ENCODE measurements around the gene EYS.
"Not testable (repeated sequence)": the region's sequence is repeated elsewhere in the genome, so short reads cannot be mapped to it uniquely, and the experiment has no call there.

EYS gene

DNA sequence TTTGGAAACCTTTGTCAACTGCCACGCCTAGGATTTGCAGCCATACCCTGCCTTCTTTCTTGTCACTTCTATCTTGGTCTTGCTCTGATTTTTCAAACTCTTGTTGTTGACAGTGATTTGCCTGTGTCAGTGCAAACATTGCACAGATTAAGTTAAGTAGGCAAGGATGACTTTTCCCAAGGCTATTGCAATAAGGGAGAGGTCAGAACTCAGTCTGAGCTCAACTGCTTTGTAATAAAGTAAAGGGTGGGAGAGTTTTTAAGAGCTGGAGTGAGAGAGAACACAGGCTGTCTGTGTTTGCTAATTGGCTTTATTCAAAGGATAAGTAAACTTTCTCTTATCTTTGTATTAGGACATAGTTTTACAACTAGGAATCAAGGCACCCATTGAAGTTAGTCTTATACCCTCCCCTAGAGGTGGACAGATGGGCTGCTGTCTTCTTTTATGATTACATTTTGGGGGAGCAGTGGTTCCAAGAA lies 1622.8 kb downstream of the EYS start:
- DNase-seq = no peak

DNA sequence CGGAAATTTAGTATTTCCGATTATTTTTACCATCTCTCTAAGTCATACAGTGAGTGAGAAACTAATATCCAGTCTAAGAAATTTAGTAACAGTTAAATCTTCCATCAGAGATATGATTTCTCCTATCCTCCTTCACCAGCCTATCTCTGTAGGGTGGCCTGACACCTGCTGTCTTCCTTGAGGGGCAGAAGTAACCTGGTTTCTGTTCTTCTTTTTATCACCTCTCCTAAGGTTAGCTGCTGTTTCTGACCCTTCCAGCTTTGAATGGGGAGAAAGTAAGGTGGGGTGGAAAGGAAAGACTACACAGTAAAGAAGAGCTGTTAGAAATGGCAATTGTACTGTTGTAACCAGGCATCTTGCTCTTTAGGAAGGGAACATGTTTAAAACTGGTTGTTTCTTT lies 1623.8 kb downstream of the EYS start:
- DNase-seq = no peak

DNA sequence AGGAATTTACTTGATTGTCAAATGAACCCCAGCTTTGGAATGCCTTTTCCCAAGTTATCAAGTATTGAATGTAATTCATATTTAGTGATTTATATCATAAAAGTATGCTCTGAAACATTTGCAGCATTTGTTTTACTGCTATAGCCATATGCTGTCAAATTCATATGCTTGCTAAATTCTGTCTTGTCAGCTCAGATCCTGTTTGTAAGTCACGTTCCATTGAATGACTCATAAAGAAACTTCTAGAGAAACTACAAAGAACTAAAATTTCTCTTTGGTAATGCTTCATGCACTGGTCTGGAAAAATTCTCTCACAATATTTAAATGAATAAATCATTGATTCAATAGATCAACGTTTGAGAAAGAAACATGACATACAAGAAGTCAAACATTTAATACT lies 1625.6 kb downstream of the EYS start:
- DNase-seq = no peak

DNA sequence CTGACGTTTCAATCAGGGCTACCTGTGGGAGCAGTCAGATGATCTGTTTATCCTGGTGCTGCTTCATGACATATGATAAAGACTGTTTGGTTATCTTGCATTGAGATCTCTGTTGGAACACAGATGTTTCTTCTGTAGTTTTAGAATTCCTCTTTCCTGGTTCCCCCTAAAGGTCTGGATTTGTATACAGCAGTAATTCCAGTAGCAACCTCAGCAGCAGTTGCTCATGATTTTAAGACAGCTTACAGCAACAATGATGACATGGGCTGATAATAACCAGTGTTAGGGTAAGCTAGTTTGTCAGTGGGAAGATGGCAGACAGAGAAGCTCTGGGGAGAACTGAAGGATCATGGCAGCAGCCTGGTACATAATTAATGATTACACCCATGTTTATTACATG lies 1632.0 kb downstream of the EYS start:
- no peak for DNase-seq

DNA sequence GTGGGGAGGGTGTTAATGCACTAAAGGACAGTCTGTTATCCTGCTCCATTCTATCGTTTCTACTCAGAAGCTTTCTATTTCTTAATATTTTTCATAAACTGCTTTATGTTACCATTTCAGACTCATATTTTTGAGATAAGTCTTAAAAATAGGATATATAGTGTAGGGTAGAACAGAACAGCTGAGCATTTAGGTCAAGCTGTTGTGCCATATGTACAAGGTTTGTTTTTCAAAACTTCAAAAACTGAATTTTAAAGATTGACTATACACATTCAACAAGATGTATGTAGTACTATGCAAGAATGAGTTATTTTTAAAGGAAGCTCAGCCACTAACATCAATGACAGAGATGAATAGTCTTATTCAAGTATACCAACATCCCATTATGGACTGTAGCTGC lies 1634.3 kb downstream of the EYS start:
- DNase-seq = no peak

DNA sequence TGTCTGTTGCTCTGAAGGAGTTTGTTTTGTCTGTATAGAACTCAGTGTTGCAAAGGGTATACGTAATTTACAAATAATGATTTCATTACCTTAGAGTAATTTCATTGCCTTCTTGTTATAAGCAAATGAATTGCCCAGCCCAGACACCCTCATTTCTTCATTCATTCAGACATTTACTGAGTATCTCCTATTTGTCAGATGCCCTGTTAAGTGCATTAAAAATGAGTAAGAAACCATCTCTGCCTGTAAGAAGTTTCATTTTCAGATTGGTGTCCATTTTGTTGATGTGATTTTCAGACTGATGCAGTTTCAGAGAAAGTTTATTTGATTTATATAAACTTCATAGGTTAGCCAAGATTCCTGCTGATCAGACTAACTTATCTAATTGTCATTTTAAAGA lies 1642.1 kb downstream of the EYS start:
- DNase-seq = no peak

DNA sequence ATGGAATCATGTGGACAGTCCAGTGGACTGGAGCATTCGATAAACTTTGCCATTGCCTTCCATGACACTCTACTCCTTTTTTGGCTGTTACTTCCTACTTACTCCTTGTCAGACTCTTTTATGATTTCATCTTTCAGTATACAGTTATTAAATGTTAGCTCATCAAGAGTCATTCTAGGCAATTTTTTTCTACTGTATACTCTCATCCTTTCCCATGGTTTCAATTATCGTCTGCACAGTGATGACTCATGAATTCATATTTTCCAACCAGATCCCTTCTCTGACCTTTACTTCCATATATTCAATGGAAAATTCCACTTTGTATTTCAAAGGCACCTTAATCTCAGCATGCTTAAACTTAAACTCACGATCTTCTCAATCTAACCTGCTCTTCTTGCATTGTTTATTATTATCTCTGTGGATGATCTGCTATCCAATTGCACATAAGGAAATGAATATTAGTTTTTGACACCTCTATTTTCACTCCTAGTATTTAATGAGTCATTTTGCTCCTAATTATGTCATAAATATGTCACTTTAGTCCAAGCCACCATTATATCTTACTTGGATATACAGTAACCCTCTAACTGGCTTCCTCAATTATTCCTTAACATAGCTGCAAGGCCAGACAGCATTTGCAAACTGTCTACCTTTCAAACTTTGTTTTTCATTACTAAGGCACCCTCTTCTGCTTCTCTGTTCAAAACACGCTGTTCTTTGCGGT lies 1643.9 kb downstream of the EYS start:
- no peak for DNase-seq

DNA sequence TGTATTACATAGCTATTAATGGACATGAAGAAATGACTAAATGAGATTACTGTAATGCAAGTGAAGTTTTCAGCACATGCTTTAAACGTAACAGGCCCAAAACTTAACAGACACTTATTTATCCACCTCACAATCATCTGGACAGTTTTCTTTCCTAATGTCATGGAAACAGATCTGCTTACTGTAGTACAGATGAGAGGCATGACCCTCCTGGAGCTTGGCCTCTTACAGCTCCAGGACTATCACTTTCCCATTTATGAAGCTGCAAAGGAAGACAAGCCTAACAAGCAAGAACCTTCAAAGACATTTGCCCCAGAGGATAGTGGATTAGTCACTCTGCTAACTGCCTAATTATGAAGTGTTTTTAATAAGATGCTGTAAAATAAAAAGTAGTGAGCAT lies 1652.2 kb downstream of the EYS start:
- DNase-seq = no peak

DNA sequence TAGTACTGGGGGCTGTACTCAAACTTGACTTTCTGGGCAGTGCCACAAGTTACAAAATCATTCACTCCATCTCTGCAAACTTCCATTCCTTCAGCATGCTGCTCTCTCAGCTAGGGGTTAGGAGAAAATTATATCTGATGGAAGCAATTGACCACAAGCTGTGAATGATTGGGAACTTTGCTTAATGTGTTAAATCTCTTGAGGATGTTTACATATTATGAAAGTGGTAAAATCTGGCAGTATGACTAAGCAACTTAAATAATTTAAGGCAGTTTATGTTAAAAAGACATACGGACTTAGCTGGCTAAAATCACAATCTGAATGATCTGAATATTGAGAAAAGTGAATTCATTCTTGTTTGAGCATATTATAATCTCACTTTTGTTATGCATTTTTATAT lies 1656.4 kb downstream of the EYS start:
- no peak for DNase-seq

DNA sequence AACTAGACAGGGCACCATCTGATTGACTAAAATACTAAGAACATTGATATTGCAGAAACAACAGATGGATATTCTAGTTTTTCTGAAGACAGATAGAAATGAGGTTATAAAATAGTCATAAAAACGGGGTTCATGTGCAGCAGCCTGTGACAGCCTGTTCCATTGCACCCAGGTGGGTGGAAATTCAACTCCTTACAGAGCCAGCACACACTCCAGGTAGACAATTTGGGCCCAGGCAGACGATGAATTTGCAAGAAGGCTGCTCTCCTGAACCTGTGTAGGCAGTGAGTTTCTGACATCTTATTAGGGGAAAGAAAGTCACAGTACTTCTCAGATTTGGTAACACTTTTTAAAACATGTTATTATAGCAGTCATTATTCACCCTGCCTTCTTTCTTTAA lies 1657.3 kb downstream of the EYS start:
- DNase-seq = no peak

DNA sequence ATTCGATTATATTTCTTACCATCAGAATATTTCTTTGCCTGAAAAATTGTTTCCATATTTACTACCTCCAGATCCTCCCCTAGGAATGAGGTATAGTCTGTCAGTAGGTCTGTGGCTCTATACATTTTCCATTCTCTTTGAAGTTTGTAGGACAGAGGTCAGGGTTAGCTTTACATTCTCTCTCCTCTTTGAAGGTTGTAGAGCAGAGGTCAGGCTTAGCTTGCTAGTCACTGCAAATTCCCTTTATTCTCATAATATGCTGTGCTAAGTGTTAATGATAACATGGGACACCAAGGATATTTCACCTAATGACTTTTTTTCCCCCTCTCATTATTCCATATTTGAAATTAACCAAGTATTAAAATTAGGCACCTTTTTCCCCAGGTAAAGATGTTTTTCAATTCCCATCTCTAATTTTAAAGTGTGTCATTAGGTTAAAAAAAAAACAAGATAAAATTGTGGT lies 1660.2 kb downstream of the EYS start:
- no peak for DNase-seq

DNA sequence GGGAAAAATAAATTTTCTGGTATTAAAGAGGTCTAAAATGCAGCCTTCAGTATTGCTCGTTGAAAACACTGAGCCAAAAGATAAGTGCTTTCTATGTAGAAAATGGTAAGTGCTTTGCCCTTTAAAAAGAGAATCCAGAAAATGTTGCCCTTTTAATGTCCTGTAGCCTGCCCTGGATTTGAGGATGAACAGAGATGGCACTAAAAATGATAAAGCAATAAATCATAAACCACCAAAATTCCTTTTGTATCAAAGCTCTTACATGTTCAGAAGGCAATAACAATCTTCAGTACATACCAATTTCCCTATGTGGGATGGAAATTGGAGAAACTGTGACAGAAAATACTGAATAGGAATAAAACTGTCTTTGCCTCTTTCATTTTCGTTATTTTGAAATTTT lies 1665.7 kb downstream of the EYS start:
- no peak for DNase-seq

DNA sequence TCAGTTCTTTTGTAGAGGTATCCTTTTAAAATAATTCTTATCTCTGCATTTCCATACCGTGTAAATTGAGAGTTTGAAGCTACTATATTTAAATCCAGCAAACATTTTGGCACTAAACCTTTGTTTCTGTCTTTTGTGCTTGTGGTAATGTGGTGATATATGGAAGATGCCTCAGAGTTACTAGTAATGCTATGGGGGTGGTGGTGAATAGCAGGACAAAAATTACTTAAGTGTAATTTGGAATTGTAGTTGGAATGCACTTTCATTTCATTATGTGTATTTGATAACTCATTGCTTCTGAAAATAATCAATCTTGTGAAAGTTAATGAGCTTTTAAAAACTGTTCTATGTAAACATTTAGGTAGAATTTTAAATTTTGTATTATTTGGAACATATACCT lies 1666.9 kb downstream of the EYS start:
- no peak for DNase-seq

DNA sequence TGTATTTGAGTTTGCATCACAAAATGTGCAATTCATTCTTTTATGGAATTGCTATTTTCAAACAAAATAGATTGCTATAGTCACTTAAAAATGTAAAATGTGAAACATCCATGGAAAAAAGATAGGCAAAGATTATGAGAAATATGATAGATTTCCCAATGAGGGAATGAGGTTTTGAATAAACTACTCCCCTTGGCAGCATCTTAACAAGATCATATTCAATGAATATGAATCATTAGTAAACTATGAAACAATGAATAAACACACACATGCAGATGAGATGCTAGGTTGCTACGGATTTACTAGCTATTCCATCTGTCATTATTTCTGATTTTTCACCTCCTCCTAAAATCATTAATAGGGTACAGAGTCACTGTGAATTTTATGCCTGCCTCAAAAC lies 1669.6 kb downstream of the EYS start:
- no peak for DNase-seq

DNA sequence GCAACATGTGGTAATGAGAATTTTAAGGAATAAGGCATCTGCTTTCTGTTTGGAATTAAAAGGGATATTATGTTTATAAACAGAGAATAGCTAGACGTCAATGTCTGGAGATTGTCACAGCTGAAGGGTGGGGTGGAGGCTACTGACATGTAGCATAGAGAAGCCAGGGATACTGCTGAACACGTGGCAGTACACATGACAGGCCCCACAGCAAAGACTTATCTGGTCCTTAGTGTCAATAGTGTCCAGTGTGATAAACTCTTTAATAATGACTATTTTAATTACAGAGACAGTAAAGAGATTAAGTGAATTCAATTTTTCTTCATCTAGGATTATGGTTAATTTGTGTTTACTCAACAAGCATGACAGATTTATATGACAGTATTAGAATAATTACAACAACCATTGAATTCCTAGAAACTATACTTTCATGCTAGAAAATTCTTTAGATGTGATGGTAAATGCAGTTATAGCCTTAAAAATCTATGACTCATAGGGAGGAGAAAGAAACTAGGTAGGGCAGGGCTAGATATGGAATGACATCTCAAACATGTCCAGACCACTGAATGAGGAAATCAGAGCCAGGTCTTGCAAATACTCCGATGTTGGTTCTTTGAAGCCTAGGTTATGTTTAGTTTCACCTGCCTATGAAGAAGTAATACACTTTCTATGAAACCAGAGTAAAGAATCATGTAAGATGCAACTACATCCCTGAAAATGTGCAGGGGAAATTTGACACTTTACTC lies 1671.9 kb downstream of the EYS start:
- DNase-seq = no peak

DNA sequence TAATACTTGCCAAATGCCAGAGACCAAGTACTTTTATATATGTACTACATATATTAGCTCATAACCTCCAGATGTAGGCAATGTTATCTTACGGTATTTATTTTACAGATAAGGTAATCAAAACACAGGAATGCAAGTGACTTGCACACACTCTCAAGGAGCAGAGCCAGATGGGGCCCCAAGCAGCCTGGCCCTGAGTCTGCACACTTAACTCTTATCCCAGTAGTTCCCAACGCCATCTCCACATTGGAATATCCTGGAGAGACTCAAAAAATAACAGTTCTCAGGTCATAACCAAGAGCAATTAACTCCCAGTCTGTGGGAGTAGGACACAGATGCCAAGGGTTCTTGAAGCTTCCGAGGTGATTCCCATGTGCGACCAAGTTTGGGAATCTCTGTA lies 1672.7 kb downstream of the EYS start:
- DNase-seq = no peak

DNA sequence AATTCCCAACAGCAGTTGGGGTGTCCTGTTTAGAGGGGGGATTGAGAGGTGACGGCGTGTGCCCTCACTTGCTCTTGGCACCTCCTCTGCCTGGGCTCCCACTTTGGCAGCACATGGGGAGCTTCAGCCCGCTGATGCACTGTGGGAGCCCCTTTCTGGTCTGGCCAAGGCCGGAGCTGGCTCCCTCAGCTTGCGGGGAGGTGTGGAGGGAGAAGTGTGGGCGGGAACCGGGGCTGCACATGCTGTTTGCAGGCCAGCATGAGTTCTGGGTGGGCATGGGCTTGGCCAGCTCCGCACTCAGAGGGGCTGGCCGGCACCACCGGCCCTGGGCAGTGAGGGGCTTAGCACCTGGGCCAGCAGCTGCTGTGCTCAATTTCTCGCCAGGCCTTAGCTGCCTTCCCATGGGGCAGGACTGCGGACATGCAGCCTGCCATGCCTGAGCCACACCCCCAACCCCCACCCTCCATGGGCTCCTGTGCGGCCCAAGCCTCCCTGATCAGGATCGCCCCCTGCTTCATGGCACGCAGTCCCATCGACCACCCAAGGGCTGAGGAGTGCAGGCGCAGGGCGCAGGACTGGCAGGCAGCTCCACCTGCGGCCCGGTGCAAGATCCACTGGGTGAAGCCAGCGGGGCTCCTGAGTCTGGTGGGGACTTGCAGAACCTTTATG lies 1675.9 kb downstream of the EYS start:
- not testable (repeated sequence) for DNase-seq

DNA sequence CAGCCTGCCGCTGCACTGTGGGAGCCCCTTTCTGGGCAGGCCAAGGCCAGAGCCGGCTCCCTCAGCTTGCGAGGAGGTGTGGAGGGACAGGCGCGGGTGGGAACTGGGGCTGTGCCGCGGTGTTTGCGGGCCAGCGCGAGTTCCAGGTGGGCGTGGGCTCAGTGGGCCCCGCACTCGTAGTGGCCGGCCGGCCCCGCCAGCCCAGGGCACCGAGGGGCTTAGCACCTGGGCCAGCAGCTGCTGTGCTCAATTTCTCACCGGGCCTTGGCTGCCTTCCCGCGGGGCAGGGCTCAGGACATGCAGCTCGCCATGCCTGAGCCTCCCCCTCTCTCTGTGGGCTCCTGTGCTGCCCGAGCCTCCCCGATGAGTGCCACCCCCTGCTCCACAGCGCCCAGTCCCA lies 1683.3 kb downstream of the EYS start:
- DNase-seq = no peak

DNA sequence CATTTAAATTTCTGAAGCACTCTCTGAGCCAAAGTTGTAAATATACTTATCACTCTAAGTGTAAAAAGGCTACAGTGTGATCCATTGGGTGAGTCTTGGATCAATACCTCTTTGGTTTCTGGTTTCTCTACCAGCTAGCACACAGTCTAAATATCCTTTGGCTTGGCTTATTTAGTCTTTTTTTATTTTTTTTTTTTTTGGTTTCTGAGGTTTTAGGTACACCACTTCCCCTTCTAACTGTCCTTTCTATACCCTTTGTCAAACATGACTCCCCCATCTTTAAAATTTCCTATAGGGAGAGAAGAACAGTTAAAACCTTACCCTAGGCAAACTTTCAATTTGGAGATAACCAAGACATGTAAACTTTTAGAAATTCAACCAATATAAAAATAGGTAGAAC lies 1692.4 kb downstream of the EYS start:
- DNase-seq = no peak

DNA sequence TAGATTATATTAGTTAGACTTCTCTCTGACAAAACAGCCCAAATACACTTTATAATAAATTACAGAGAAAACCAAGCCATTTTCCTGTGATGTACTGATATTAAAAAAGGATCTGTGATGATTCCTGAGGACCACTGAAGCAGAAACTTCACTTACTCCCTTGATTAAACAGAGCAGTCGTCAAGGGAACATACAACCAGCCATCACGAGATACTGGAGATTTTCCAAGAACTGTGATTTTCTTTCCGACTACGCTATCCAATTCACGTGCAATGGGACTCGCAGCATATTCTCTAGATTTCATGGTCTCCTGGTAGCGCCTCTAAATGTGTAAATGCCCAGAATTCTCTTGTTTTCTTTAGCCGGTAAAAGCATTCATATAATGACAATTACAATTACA lies 1694.0 kb downstream of the EYS start:
- DNase-seq = no peak

DNA sequence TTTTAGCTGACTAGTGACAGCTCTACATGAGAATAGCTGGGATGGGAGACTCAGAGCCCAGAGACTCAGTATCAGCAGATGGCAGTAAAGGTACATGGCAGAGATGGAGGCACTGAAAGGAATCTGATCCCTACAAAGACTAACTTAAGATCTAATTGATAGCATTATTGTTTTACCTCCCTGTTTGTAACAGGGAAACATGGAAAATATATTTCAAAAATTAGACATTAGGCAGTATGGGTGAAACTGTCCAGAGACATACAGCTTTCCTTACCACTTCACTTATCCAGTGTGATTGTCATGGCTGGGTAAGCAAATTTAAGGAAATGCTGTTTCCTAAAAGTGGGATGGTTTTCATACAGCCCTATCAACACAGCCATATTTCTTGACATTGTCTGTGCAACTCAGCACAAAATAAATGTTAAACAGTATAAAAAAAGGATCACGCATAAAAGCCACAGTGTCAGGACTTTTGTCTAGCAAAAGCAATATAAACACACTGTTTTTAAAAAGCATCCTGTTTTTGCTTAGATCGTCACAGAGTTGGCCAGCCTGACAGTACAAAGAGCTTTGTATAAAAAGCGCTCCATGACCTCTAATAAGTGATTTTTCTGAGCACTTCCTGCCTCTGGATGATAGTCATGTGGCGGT lies 1694.5 kb downstream of the EYS start:
- DNase-seq = peak; percentile 1

DNA sequence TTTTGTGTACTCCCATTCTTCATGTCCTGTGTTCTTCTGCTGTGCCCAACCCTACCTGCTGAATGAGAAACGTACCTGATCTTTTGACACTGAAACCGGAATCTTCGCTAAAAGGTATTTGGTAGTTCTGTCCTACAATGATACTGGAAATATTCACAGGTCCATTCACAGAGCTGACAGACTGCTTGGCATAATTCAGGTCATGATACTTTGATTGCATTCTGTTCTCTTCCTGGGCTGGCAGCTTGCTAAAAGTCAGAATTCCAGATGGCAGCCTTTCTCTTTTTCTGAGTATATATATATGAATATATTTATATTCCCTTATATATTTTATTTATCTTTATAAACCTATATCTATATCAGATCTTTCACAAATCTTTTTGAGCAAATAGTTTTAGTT lies 1696.4 kb downstream of the EYS start:
- no peak for DNase-seq

DNA sequence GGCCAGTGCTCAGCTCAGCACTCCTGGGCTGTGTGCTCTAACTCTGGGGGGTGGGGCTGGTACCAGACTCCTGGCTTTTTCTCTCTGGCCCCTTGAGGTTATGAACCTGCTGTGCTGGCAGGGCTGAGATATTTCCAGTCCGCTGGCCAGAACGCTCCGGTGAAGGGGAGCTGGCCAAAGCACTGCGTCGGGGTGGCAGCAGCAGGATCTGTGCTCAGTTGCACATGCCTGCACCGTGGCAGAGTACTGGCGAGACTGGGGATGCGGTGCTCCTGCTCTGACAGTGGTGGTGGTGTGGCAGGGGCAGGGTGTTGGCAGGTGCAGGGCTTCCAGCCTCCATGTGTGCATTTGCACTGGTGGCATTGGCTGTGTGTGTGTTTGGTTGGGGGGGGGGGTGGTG lies 1697.0 kb downstream of the EYS start:
- DNase-seq = no peak

DNA sequence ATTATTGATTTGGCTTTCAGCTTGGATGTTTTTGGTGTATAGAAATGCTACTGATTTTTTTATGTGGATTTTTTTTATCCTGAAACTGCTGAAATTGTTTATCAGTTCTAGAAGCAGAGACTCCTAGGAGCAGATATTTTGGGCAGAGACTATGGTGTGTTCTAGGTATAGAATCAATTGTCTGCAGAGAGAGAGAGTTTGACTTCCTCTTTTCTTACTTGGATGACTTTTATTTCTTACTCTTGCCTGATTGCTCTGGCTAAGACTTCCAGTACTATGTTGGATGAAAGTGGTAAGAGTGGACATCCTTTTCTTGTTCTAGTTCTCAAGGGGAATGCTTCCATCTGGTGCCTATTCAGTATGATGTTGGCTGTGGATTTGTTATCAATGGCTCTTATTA lies 1700.8 kb downstream of the EYS start:
- DNase-seq = no peak
